PC-3 (cell line): Measurements from ENCODE around the gene STRN3. TPM values are rescaled to one million over a fixed set of nuclear protein-coding genes. Genes with fewer than 3 reads are reported as not detected.

Experiments
- ATAC-seq: fragments of 200-7000 bp; cut with Tn5 transposase; 2 replicates; pipeline ENCODE4 v1.9.1; 2020; ENCODE audit warnings: mild to moderate bottlenecking, moderate library complexity
- Bru-seq: library from RNA; stranded (reverse); fragments of 400-500 nt; gene quantifications from one replicate; lab custom pipeline; 2021; lab: Mats Ljungman, UMichigan
- BruChase-seq, 2 experiments: library from RNA; stranded (reverse); fragments of 400-500 nt; gene quantifications; one replicate each; lab custom pipeline; 2021; lab: Mats Ljungman, UMichigan
- BruUV-seq: library from RNA; stranded (reverse); fragments of 400-500 nt; replicated peaks from 2 replicates; lab custom pipeline; 2021; lab: Mats Ljungman, UMichigan
- CTCF ChIA-PET: fragments of 300-600 bp; sonication (Branson Sonifier 250); formaldehyde crosslinking; loops from one replicate; lab custom pipeline; 2022; ENCODE audit warnings: antibody characterized with exemption; lab: Charles Lee
- POLR2A ChIA-PET: fragments of 300-600 bp; sonication (Branson Sonifier 250); formaldehyde crosslinking; loops from one replicate; lab custom pipeline; 2022; ENCODE audit warnings: antibody characterized with exemption; ENCODE audit not compliant: unreplicated experiment; lab: Charles Lee
- DNase-seq: peaks from one replicate; pipeline ENCODE4 v3.0.0-alpha.2; 2015
- H2AFZ ChIP-seq: fragments of 300-600 bp; sonication (generic); 2 replicates; pipeline ENCODE4 v1.6.0; 2016; ENCODE audit warnings: antibody characterized with exemption, low read length
- H3F3A ChIP-seq: fragments of 300-600 bp; sonication (generic); one replicate; pipeline ENCODE4 v1.6.0; 2017; ENCODE audit warnings: antibody characterized with exemption, low read length, control low read depth, mild to moderate bottlenecking; ENCODE audit not compliant: unreplicated experiment
- H3K27ac ChIP-seq: fragments of 300-600 bp; sonication (generic); 2 replicates; pipeline ENCODE4 v1.5.1; 2016; ENCODE audit warnings: mild to moderate bottlenecking, low read length
- H3K27me3 ChIP-seq: fragments of 300-600 bp; sonication (generic); 2 replicates; pipeline ENCODE4 v1.6.1; 2016; ENCODE audit warnings: low read length, mixed read lengths
- H3K36me3 ChIP-seq: fragments of 300-600 bp; sonication (generic); 2 replicates; pipeline ENCODE4 v1.6.1; 2016; ENCODE audit warnings: low read depth, mixed run types, low read length, mixed read lengths
- H3K4me1 ChIP-seq: fragments of 300-600 bp; sonication (generic); 2 replicates; pipeline ENCODE4 v1.5.1; 2016; ENCODE audit warnings: low read length; ENCODE audit not compliant: insufficient read depth
- H3K4me2 ChIP-seq: fragments of 300-600 bp; sonication (generic); 2 replicates; pipeline ENCODE4 v1.6.0; 2016; ENCODE audit warnings: low read length
- H3K4me3 ChIP-seq: fragments of 300-600 bp; sonication (generic); 2 replicates; pipeline ENCODE4 v1.5.1; 2016; ENCODE audit warnings: mild to moderate bottlenecking, low read length, mixed read lengths
- H3K79me2 ChIP-seq: fragments of 300-600 bp; sonication (generic); 2 replicates; pipeline ENCODE4 v1.6.1; 2017; ENCODE audit warnings: low read length, mixed read lengths
- H3K9ac ChIP-seq: fragments of 300-600 bp; sonication (generic); 2 replicates; pipeline ENCODE4 v1.6.0; 2016; ENCODE audit warnings: mild to moderate bottlenecking, low read length
- H3K9me2 ChIP-seq: fragments of 300-600 bp; sonication (generic); replicated peaks from 2 replicates; pipeline ENCODE4 v1.6.1; 2016; ENCODE audit warnings: mixed run types, low read length, mixed read lengths
- H3K9me3 ChIP-seq: fragments of 300-600 bp; sonication (generic); 2 replicates; pipeline ENCODE4 v1.6.1; 2016; ENCODE audit warnings: low read length, mixed read lengths
- H4K20me1 ChIP-seq: fragments of 300-600 bp; sonication (generic); 2 replicates; pipeline ENCODE4 v1.6.1; 2016; ENCODE audit warnings: low read length, mixed read lengths
- CTCF ChIP-seq: fragments of 300-600 bp; sonication (generic); conservative IDR thresholded peaks from 2 replicates; pipeline ENCODE4 v1.5.1; 2017; ENCODE audit warnings: antibody characterized with exemption, low read depth, mild to moderate bottlenecking, low read length
- EZH2 ChIP-seq: fragments of 300-600 bp; sonication (generic); IDR thresholded peaks from one replicate; pipeline ENCODE4 v1.6.1; 2017; ENCODE audit warnings: antibody characterized with exemption, mild to moderate bottlenecking, low read length; ENCODE audit not compliant: unreplicated experiment
- EZH2phosphoT487 ChIP-seq: fragments of 300-600 bp; sonication (generic); IDR thresholded peaks from 2 replicates; pipeline ENCODE4 v1.6.1; 2018; ENCODE audit warnings: mild to moderate bottlenecking, antibody characterized with exemption, low read length, borderline replicate concordance
- intact Hi-C: fragments of 100-400 bp; cut with micrococcal nuclease; formaldehyde crosslinking; loops from 2 replicates; pipeline ENCODE4 v1.9.0; 2023
- long read RNA-seq: library from polyadenylated mRNA; unstranded; transcript quantifications from one replicate; pipeline ENCODE4 v2.0.0, GENCODE V29; 2021; ENCODE audit not compliant: unreplicated experiment
- total RNA-seq: library from RNA; depleted of rRNA; stranded (reverse); fragments of >200 nt; gene quantifications from 2 replicates; pipeline ENCODE4 v1.2.3, GENCODE V29; 2014; rRNA removed

STRN3 gene, protein sequence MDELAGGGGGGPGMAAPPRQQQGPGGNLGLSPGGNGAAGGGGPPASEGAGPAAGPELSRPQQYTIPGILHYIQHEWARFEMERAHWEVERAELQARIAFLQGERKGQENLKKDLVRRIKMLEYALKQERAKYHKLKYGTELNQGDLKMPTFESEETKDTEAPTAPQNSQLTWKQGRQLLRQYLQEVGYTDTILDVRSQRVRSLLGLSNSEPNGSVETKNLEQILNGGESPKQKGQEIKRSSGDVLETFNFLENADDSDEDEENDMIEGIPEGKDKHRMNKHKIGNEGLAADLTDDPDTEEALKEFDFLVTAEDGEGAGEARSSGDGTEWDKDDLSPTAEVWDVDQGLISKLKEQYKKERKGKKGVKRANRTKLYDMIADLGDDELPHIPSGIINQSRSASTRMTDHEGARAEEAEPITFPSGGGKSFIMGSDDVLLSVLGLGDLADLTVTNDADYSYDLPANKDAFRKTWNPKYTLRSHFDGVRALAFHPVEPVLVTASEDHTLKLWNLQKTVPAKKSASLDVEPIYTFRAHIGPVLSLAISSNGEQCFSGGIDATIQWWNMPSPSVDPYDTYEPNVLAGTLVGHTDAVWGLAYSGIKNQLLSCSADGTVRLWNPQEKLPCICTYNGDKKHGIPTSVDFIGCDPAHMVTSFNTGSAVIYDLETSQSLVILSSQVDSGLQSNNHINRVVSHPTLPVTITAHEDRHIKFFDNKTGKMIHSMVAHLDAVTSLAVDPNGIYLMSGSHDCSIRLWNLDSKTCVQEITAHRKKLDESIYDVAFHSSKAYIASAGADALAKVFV
- total RNA-seq (36.9 and 41.4 TPM in 2 replicates), Bru-seq, nascent RNA (percentile 94 among the genes with signal in this experiment), BruChase-seq, experiment 1, labeled RNA remaining after a 6-hour chase (percentile 90 among the genes with signal in this experiment), BruChase-seq, experiment 2, labeled RNA remaining after a 2-hour chase (percentile 92 among the genes with signal in this experiment)
- long read RNA-seq, transcript STRN3-201 (16 exons, 3,970 nt): major isoform, 32 of 56 reads
- long read RNA-seq, partial matches to known transcripts: 5 of 56 reads
- long read RNA-seq, other reads (novel, unspliced or antisense): 13 of 56 reads

GRCh38 chr14:31026077-31026449 lies at the start of gene STRN3:
Gene STRN3, minus strand, starts transcription at chr14:31026379. Its CDS starts 194 bp downstream, at chr14:31026185.
- H3K4me1 ChIP-seq: peaks cover 16% of the 10 kb centered on the region
- intact Hi-C loops: loop anchor here (1.0 to 2.0 kb wide), 3 partner anchors 45 to 65 kb away; no protein-coding TSS in a partner anchor
- no peaks in the 10 kb centered on the region for H3K9me2 ChIP-seq
- H4K20me1 ChIP-seq: peaks cover 28% of the 10 kb centered on the region
- no peaks in the 10 kb centered on the region for H3K9me3 ChIP-seq
- peak within 1 kb of the TSS; percentile 88 for H3K4me2 ChIP-seq
- POLR2A ChIA-PET: interaction anchor here (0.6 to 0.9 kb wide), 6 partner anchors 21 to 1051 kb away, joined by 4 to 11 read pairs (median 4); no protein-coding TSS in a partner anchor
- H3K36me3 ChIP-seq: peaks cover 11% of the 10 kb centered on the region
- peak within 1 kb of the TSS; percentile 80 for H2AFZ ChIP-seq
- BruUV-seq: no TSS peak
- ATAC-seq (no peak), DNase-seq (no peak)
- H3K4me3 ChIP-seq: peak within 1 kb of the TSS; percentile 72
- no peaks in the 10 kb centered on the region for H3K27me3 ChIP-seq
- peak within 1 kb of the TSS; percentile 84 for H3K27ac ChIP-seq
- H3K79me2 ChIP-seq: peaks cover 51% of the 10 kb centered on the region
- H3K9ac ChIP-seq: peak within 1 kb of the TSS; percentile 99
- TF ChIP-seq EZH2 (no peak), EZH2phosphoT487 (no peak), CTCF (no peak)
- CTCF ChIA-PET: interaction anchor here (0.6 kb wide), 3 partner anchors 13 to 109 kb away, joined by 4 to 11 read pairs (median 6); no protein-coding TSS in a partner anchor
- H3F3A ChIP-seq: peaks cover 5% of the 10 kb centered on the region

GRCh38 chr14:31075144-31075543 lies 49.0 kb upstream of the STRN3 start:
- no peaks in the 10 kb centered on the region for H3K36me3 ChIP-seq
- no peaks in the 10 kb centered on the region for H3K27me3 ChIP-seq
- no peak overlapping the region for H3K27ac ChIP-seq
- H4K20me1 ChIP-seq: no peaks in the 10 kb centered on the region
- H3K4me2 ChIP-seq: no peak overlapping the region
- no TSS peak for BruUV-seq
- intact Hi-C loops: no loop called here
- ChIA-PET CTCF (no interaction called here), POLR2A (no interaction called here)
- no peak overlapping the region for H3K4me3 ChIP-seq
- H3K9me2 ChIP-seq: no peaks in the 10 kb centered on the region
- DNase-seq: no peak
- H3K9ac ChIP-seq: no peak overlapping the region
- no peak for ATAC-seq
- H3K9me3 ChIP-seq: no peaks in the 10 kb centered on the region
- TF ChIP-seq CTCF: no peak
- TF ChIP-seq EZH2: no peak
- H2AFZ ChIP-seq: no peak overlapping the region
- peaks cover 10% of the 10 kb centered on the region for H3K4me1 ChIP-seq
- no peaks in the 10 kb centered on the region for H3F3A ChIP-seq
- no peaks in the 10 kb centered on the region for H3K79me2 ChIP-seq
